Gastrocnemius medialis (tissue), 4 donors: ENCODE data around the gene VDAC1. TPM values are rescaled to one million over a fixed set of nuclear protein-coding genes. Genes with fewer than 3 reads are reported as not detected.

ENCODE experiments used
- ATAC-seq, 2 donors: fragments of 150-250 bp; one replicate each; pipeline ENCODE4 v1.9.1; 2016
- DNase-seq, 2 donors: peaks; one replicate each; pipeline ENCODE4 v3.0.0-alpha.2; 2019
- H3K27ac ChIP-seq, 4 donors: fragments of 200-600 bp; sonication (generic); 1 replicate in 1 of 4; 2 replicates in 3 of 4; pipeline ENCODE4 v1.5.1; 2016 to 2018; ENCODE audit warnings: mild to moderate bottlenecking in 2 of 4, moderate library complexity in 1 of 4
- H3K27me3 ChIP-seq, 3 donors: fragments of 200-600 bp; sonication (generic) in 2 of 3; 1 replicate in 1 of 3; 2 replicates in 2 of 3; pipeline versions ENCODE4 v1.5.1 to v1.6.0; 2016 to 2019; ENCODE audit warnings: mild to moderate bottlenecking in 1 of 3, moderate library complexity in 1 of 3
- H3K36me3 ChIP-seq, 2 donors: fragments of 200-600 bp; sonication (generic) in 1 of 2; one replicate each; pipeline ENCODE4 v1.5.1; 2017 to 2018
- H3K4me1 ChIP-seq, 2 donors: fragments of 200-600 bp; sonication (generic) in 1 of 2; one replicate each; pipeline ENCODE4 v1.5.1; 2016 to 2017; ENCODE audit warnings: mild to moderate bottlenecking in 2 of 2
- H3K4me3 ChIP-seq, 4 donors: fragments of 200-600 bp; sonication (generic) in 3 of 4; 1 replicate in 1 of 4; 2 replicates in 3 of 4; pipeline ENCODE4 v1.5.1; 2016 to 2019; ENCODE audit warnings: mild to moderate bottlenecking in 2 of 4
- H3K9me3 ChIP-seq, 3 donors: fragments of 200-600 bp; sonication (generic) in 2 of 3; 1 replicate in 1 of 3; 2 replicates in 2 of 3; pipeline ENCODE4 v1.5.1; 2016 to 2019
- POLR2A ChIP-seq, 2 donors: fragments of 450-650 bp; IDR thresholded peaks; one replicate each; pipeline ENCODE4 v1.6.1; 2017; ENCODE audit warnings: antibody characterized with exemption in 2 of 2, mild to moderate bottlenecking in 2 of 2, moderate library complexity in 2 of 2
- in situ Hi-C, 4 donors: fragments of 200-750 bp; cut with MboI; loops; one replicate each; pipeline versions ENCODE4 v1.15.0 to v1.8.0; 2017; ENCODE audit warnings: low sequenced_read_pairs in 4 of 4
- intact Hi-C: fragments of 100-400 bp; cut with DNase I; formaldehyde crosslinking; loops from one replicate; pipeline ENCODE4 v1.15.1; 2023; ENCODE audit warnings: low total_unique reads
- total RNA-seq, 4 donors: library from RNA; depleted of rRNA; stranded (reverse); fragments of >200 nt; gene quantifications; one replicate each; pipeline versions ENCODE4 v1.1.0 to v1.2.3, GENCODE V29; 2016
- TF ChIP-seq, protein P1 (sequence below), 5 experiments: fragments of 450-650 bp in 3 of 5; fragments of 200-600 bp in 2 of 5; sonication (generic) in 2 of 5; IDR thresholded peaks in 4 of 5; conservative IDR thresholded peaks in 1 of 5; 1 replicate in 4 of 5; 2 replicates in 1 of 5; pipeline ENCODE4 v1.5.1; 2016 to 2019; ENCODE audit warnings: antibody characterized with exemption in 5 of 5, mild to moderate bottlenecking in 3 of 5, moderate library complexity in 3 of 5

VDAC1 gene
- total RNA-seq, 4 donors from 2014 or later, result 412 to 611 (median 495) TPM

DNA sequence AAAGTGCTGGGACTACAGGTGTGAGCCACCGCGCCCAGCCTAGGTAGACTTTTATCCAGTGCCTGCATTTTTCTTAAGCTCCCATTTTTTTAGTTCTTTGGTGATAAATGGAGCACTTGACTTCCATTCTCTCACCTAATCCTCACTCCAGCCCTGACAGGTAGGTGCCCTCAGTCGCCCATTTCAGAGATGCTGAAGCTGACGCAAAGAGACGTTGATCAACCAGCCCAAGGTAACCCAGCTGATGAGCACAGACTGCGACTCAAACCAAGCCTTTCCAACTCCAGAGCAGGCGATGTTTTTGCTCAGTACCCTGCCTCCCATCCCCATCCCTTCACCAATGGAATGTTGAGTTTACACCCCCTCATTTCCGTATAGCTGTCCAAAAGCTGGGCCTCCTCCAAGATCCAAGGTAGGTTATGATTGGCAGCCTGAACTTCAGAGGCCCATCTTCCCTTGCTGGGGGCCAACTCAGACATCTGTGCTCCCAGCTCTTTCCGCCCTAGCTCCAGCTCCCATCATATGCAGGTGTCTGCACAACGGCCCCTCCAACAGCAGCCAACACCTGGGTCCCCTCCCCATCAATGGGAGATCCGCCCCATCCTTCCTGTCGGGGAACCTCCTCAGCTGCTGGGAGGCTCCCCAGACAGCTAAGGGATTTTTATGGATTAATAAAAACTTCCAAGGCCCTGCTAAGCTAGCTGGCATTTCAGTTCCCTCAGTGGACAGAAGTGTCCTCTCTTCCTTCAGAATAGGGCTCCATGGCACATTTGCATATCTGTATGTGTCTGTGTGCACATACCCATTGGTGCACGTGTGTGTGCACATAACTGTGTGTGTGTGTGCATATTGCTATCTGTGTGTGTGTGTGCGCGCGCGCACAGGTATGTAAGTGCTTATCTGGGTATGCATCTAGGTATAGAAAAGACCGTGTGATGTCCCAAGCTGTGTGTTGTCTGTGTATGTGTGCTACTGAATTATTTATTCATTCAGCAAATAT, 39.3 kb upstream of the VDAC1 start:
- in situ Hi-C loops, result loop anchor here (5.0 to 25.0 kb wide), 3 partner anchors 93 to 103 kb away; no protein-coding TSS in a partner anchor

DNA sequence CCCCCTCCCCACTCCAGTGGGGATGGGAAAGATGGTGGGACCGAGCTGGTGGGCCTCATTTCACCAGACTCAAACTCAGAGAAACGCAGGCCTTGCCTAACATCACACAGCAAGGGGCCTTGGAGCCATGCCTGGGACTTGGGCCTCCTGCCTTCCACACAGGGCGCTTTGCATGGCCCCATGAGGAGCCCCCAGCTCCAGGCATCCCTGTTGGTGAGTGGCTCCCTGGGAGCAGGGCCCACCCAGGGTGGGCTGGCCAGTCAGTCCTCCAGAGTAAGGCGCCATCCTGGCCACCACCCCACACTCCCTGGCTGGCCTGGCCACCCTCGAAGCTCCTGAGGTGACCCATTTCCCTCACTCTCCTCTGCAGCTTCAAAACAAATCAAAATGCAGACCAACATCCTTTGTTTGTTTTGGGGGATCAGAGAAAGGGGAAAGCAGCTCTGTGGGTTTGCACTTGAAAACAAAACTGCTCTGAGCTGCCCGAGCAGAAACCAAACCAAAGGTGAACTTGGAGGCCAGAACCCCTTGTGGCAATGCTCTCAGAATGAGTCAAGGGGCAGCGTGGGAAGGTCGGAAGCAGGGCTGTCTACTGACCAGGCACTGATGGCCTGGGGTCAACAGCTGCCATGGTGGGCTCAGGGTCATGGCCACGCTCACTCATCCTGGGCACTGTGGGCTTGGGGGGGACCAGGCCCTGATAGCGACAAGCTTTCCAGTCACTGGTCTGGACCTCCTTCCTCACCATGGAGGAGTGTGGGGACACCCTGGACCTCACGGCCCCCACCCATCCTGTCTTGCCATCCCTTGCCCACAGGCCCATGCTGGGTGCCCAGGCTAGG, 37.0 kb upstream of the VDAC1 start:
- Histone ChIP-seq H3K4me3 (no peak overlapping the region), H3K27ac (no peak overlapping the region), H3K9me3 (no peaks in the 10 kb centered on the region), H3K27me3 (no peaks in the 10 kb centered on the region), H3K4me1 (no peaks in the 10 kb centered on the region), H3K36me3 (no peaks in the 10 kb centered on the region)
- DNase-seq (no peak), ATAC-seq (no peak)
- TF ChIP-seq POLR2A (IDR thresholded peaks at IDR 0.05), result no peak
- TF ChIP-seq, protein P1, sequence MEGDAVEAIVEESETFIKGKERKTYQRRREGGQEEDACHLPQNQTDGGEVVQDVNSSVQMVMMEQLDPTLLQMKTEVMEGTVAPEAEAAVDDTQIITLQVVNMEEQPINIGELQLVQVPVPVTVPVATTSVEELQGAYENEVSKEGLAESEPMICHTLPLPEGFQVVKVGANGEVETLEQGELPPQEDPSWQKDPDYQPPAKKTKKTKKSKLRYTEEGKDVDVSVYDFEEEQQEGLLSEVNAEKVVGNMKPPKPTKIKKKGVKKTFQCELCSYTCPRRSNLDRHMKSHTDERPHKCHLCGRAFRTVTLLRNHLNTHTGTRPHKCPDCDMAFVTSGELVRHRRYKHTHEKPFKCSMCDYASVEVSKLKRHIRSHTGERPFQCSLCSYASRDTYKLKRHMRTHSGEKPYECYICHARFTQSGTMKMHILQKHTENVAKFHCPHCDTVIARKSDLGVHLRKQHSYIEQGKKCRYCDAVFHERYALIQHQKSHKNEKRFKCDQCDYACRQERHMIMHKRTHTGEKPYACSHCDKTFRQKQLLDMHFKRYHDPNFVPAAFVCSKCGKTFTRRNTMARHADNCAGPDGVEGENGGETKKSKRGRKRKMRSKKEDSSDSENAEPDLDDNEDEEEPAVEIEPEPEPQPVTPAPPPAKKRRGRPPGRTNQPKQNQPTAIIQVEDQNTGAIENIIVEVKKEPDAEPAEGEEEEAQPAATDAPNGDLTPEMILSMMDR (IDR thresholded peaks at IDR 0.05 in 4 of 5, conservative IDR thresholded peaks at IDR 0.05 in 1 of 5), result no peak
- in situ Hi-C loops, result loop anchor here (5.0 to 25.0 kb wide), 3 partner anchors 96 to 106 kb away; no protein-coding TSS in a partner anchor
- intact Hi-C loops, result no loop called here

More for the DNA sequence above, 39.3 kb upstream of the VDAC1 start:
- intact Hi-C loops, result no loop called here
- no peak overlapping the region for H3K4me3 ChIP-seq
- DNase-seq, result no peak
- no peaks in the 10 kb centered on the region for H3K27me3 ChIP-seq
- no peaks in the 10 kb centered on the region for H3K9me3 ChIP-seq
- H3K36me3 ChIP-seq, result no peaks in the 10 kb centered on the region
- no peak for ATAC-seq
- no peaks in the 10 kb centered on the region for H3K4me1 ChIP-seq
- TF ChIP-seq, protein P1 (IDR thresholded peaks at IDR 0.05 in 4 of 5, conservative IDR thresholded peaks at IDR 0.05 in 1 of 5), result no peak
- no peak overlapping the region for H3K27ac ChIP-seq

DNA sequence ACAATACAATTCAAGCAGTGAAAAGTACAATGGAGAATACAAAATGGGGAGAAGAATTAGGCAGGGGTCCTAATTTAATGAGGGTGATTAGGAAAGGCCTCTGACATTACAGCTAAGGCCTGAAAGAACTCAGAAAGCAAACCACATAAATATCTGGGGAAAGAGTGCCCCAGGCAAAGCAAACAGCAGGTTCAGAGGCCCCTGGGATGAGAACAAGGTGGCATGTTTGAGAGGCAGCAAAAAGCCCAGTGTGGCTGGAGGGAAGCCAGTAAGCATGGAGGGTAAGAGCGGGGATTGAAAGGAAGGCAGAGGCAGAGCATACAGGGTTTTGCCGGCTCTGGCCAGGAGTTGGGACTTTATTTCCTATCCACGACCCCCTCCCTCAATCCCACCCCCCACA, 33.4 kb upstream of the VDAC1 start:
- DNase-seq (no peak), ATAC-seq (no peak)
- TF ChIP-seq POLR2A (IDR thresholded peaks at IDR 0.05), result no peak
- TF ChIP-seq, protein P1 (IDR thresholded peaks at IDR 0.05 in 4 of 5, conservative IDR thresholded peaks at IDR 0.05 in 1 of 5), result no peak
- Histone ChIP-seq H3K36me3 (no peaks in the 10 kb centered on the region), H3K4me3 (no peak overlapping the region), H3K27ac (no peak overlapping the region), H3K9me3 (no peaks in the 10 kb centered on the region), H3K4me1 (no peaks in the 10 kb centered on the region), H3K27me3 (no peaks in the 10 kb centered on the region)
- in situ Hi-C loops, result loop anchor here in 1 of 4 donors (25.0 kb wide), 1 partner anchor 99 kb away; no protein-coding TSS in a partner anchor
- intact Hi-C loops, result loop anchor here (2.0 kb wide), 1 partner anchor 77 kb away; the partner anchor contains the start of gene TCF7

DNA sequence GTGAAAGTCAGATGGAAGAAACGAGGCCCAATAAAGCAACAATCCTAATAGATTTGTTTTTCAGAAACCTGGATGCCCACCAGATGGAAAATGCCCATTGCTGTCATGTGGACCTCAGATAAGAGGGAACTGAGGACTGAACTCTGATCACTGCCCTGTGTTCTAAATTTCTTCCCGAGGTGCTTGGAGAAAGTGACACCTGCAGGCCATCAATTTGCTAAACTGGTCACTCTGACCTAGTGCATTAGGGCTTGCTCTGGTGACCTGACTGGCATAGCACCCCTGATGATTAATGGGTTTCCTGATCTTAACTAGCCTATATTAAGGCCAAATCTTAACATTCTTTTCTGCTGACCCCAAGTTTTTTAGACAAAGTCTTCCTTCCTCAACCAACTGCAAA, 32.4 kb upstream of the VDAC1 start:
- no peak for ATAC-seq
- no peak for DNase-seq
- H3K4me1 ChIP-seq, result no peaks in the 10 kb centered on the region
- in situ Hi-C loops (loop anchor here in 1 of 4 donors (25.0 kb wide), 1 partner anchor 100 kb away; no protein-coding TSS in a partner anchor), intact Hi-C loops (no loop called here)
- H3K4me3 ChIP-seq, result no peak overlapping the region
- H3K27ac ChIP-seq, result no peak overlapping the region
- no peaks in the 10 kb centered on the region for H3K27me3 ChIP-seq
- H3K9me3 ChIP-seq, result no peaks in the 10 kb centered on the region
- no peaks in the 10 kb centered on the region for H3K36me3 ChIP-seq
- TF ChIP-seq POLR2A (IDR thresholded peaks at IDR 0.05), result no peak
- TF ChIP-seq, protein P1 (IDR thresholded peaks at IDR 0.05 in 4 of 5, conservative IDR thresholded peaks at IDR 0.05 in 1 of 5), result no peak
